HCT116 (cell line): Measurements from ENCODE around the gene THBS3. TPM values are rescaled to one million over a fixed set of nuclear protein-coding genes. Genes with fewer than 3 reads are reported as not detected.
"Not testable (repeated sequence)": the region's sequence is repeated elsewhere in the genome, so short reads cannot be mapped to it uniquely, and the experiment has no call there.

Experiments
- ATAC-seq: fragments of 200-7000 bp; cut with Tn5 transposase; 2 replicates; pipeline ENCODE4 v1.9.1; 2020; ENCODE audit warnings: mild to moderate bottlenecking, moderate library complexity
- BruUV-seq: library from RNA; stranded (reverse); fragments of 400-500 nt; replicated peaks from 2 replicates; lab custom pipeline; 2021; lab: Mats Ljungman, UMichigan
- CTCF ChIA-PET: fragments of 300-600 bp; sonication (Branson Sonifier 250); formaldehyde crosslinking; loops from one replicate; lab custom pipeline; 2021; ENCODE audit warnings: antibody characterized with exemption; lab: Charles Lee
- POLR2A ChIA-PET: fragments of 300-600, 350-600 bp; sonication (Branson Sonifier 250); formaldehyde crosslinking; loops from one replicate; lab custom pipeline; 2021; ENCODE audit warnings: antibody characterized with exemption; lab: Charles Lee
- RAD21 ChIA-PET, 2 experiments: fragments of 300-600 bp; sonication (Branson Sonifier 250); formaldehyde crosslinking; loops; one replicate each; lab custom pipeline; 2023; ENCODE audit warnings: low total read pairs in 2 of 2; ENCODE audit not compliant: uncharacterized antibody in 2 of 2, unreplicated experiment in 2 of 2, low non-redundant PET in 1 of 2; lab: Charles Lee
- DNase-seq: peaks from one replicate; pipeline ENCODE4 v3.0.0-alpha.2; 2010; ENCODE audit warnings: low read depth, low spot score
- H2AFZ ChIP-seq: fragments of 200-600 bp; shearing (Covaris generic), sonication (generic); 2 replicates; pipeline ENCODE4 v1.6.1; 2017; ENCODE audit warnings: low read depth, mixed run types, mixed read lengths, antibody characterized with exemption, low read length; ENCODE audit not compliant: poor library complexity, severe bottlenecking
- H3K27ac ChIP-seq: 2 replicates; pipeline ENCODE4 v1.5.1; 2012; ENCODE audit warnings: low read depth, low read length
- H3K27me3 ChIP-seq: fragments of 200-600 bp; sonication (generic); 2 replicates; pipeline ENCODE4 v1.6.1; 2016; ENCODE audit warnings: mixed run types, low read length, mixed read lengths; ENCODE audit not compliant: insufficient read depth
- H3K36me3 ChIP-seq, 2 experiments: fragments of 200-500 bp in 1 of 2; fragments of 200-600 bp in 1 of 2; sonication (Bioruptor generic) in 1 of 2; sonication (generic) in 1 of 2; 2 replicates each; pipeline versions ENCODE4 v1.5.1 to v1.6.1; 2014 to 2016; ENCODE audit warnings: low read length in 2 of 2, inconsistent platforms in 1 of 2, mixed read lengths in 1 of 2, mixed run types in 1 of 2; ENCODE audit not compliant: insufficient read depth in 2 of 2, control insufficient read depth in 1 of 2
- H3K4me1 ChIP-seq, 2 experiments: fragments of 200-600 bp in 1 of 2; sonication (generic) in 1 of 2; 2 replicates each; pipeline versions ENCODE4 v1.5.1 to v1.6.1; 2012 to 2017; ENCODE audit warnings: low read length in 2 of 2, inconsistent platforms in 1 of 2, mild to moderate bottlenecking in 1 of 2, mixed read lengths in 1 of 2, mixed run types in 1 of 2, moderate library complexity in 1 of 2; ENCODE audit not compliant: insufficient read depth in 2 of 2, control insufficient read depth in 1 of 2
- H3K4me2 ChIP-seq: fragments of 200-600 bp; sonication (generic); 2 replicates; pipeline ENCODE4 v1.6.1; 2017; ENCODE audit warnings: mixed run types, low read length, mixed read lengths
- H3K4me3 ChIP-seq, 2 experiments: fragments of 200-600 bp in 1 of 2; sonication (generic) in 1 of 2; replicated peaks in 1 of 2; 2 replicates each; pipeline ENCODE4 v1.5.1; 2011 to 2016; ENCODE audit warnings: low read length in 2 of 2, control low read depth in 1 of 2, low read depth in 1 of 2, mild to moderate bottlenecking in 1 of 2, mixed read lengths in 1 of 2, mixed run types in 1 of 2
- H3K79me2 ChIP-seq: fragments of 200-600 bp; sonication (generic); 2 replicates; pipeline ENCODE4 v1.6.1; 2017; ENCODE audit warnings: mild to moderate bottlenecking, mixed run types, low read length, moderate library complexity, mixed read lengths; ENCODE audit not compliant: insufficient read depth
- H3K9ac ChIP-seq: fragments of 200-600 bp; sonication (generic); 2 replicates; pipeline ENCODE4 v1.6.1; 2016; ENCODE audit warnings: low read length, mixed read lengths
- H3K9me2 ChIP-seq: fragments of 200-600 bp; sonication (generic), shearing (Covaris generic); 2 replicates; pipeline ENCODE4 v1.6.1; 2017; ENCODE audit warnings: mixed run types, mild to moderate bottlenecking, moderate library complexity; ENCODE audit not compliant: insufficient read depth
- H3K9me3 ChIP-seq, 2 experiments: fragments of 200-500 bp in 1 of 2; fragments of 200-600 bp in 1 of 2; sonication (Bioruptor generic) in 1 of 2; sonication (generic) in 1 of 2; 2 replicates each; pipeline ENCODE4 v1.6.1; 2014 to 2017; ENCODE audit warnings: low read length in 2 of 2, mixed read lengths in 2 of 2, inconsistent platforms in 1 of 2, low read depth in 1 of 2, mild to moderate bottlenecking in 1 of 2, mixed run types in 1 of 2, moderate library complexity in 1 of 2; ENCODE audit not compliant: control insufficient read depth in 1 of 2, insufficient read depth in 1 of 2
- H4K20me1 ChIP-seq: fragments of 200-600 bp; sonication (generic), shearing (Covaris generic); 2 replicates; pipeline ENCODE4 v1.6.1; 2017; ENCODE audit warnings: mixed run types, mild to moderate bottlenecking, moderate library complexity; ENCODE audit not compliant: insufficient read depth
- CTCF ChIP-seq, 3 experiments: fragments of 200-600 bp in 1 of 3; sonication (generic) in 1 of 3; IDR thresholded peaks in 2 of 3; conservative IDR thresholded peaks in 1 of 3; 2 replicates each; pipeline ENCODE4 v1.5.1; 2012 to 2017; ENCODE audit warnings: low read depth in 2 of 3, low read length in 2 of 3, antibody characterized with exemption in 1 of 3, borderline replicate concordance in 1 of 3, control low read depth in 1 of 3, mild to moderate bottlenecking in 1 of 3, mixed read lengths in 1 of 3, mixed run types in 1 of 3, moderate library complexity in 1 of 3; ENCODE audit not compliant: insufficient read depth in 1 of 3
- EZH2 ChIP-seq: fragments of 200-600 bp; sonication (generic); IDR thresholded peaks from 2 replicates; pipeline ENCODE4 v1.6.1; 2017; ENCODE audit warnings: antibody characterized with exemption, mixed run types
- POLR2A ChIP-seq: IDR thresholded peaks from 2 replicates; pipeline ENCODE4 v1.7.0; 2011; ENCODE audit warnings: borderline replicate concordance; ENCODE audit not compliant: insufficient read depth, insufficient read length; ENCODE audit errors: extremely low read depth
- RAD21 ChIP-seq: IDR thresholded peaks from 2 replicates; pipeline ENCODE4 v1.6.1; 2012; ENCODE audit warnings: low read depth, mild to moderate bottlenecking
- SIN3A ChIP-seq: IDR thresholded peaks from 2 replicates; pipeline ENCODE4 v1.6.1; 2012; ENCODE audit warnings: low read depth
- SP1 ChIP-seq: IDR thresholded peaks from 2 replicates; pipeline ENCODE4 v1.6.1; 2012; ENCODE audit warnings: low read depth
- ZFX ChIP-seq: fragments of 450-650 bp; IDR thresholded peaks from 2 replicates; pipeline ENCODE4 v1.6.1; 2017
- intact Hi-C: fragments of 100-400 bp; cut with micrococcal nuclease; formaldehyde crosslinking; loops from 2 replicates; pipeline ENCODE4 v1.10.0; 2022
- total RNA-seq: library from RNA; stranded (reverse); gene quantifications from one replicate; pipeline ENCODE4 v1.2.1, GENCODE V29; 2021; ENCODE audit not compliant: unreplicated experiment

The THBS3 gene
- total RNA-seq, 1 experiment from 2014 or later = 15.9 TPM

GRCh38 chr1:155231302-155231701 lies 23.6 kb upstream of the THBS3 start:
- CTCF ChIA-PET, BruUV-seq, H4K20me1 ChIP-seq, H2AFZ ChIP-seq, H3K9me3 ChIP-seq, H3K36me3 ChIP-seq, H3K27ac ChIP-seq, POLR2A ChIA-PET, H3K9me2 ChIP-seq, RAD21 ChIA-PET, H3K4me3 ChIP-seq, ATAC-seq: not testable (repeated sequence)
- H3K4me1 ChIP-seq = peaks cover 8 to 17% of the 10 kb centered on the region in 2 experiments
- TF ChIP-seq ZFX = 0 out of 2 replicates have a peak, but pooled peaks have one; percentile 13
- TF ChIP-seq, all 23 proteins: peak for 1; not testable (repeated sequence) for 22
- intact Hi-C loops, DNase-seq, H3K27me3 ChIP-seq, H3K9ac ChIP-seq, H3K79me2 ChIP-seq, H3K4me2 ChIP-seq: not testable (repeated sequence)

- H3K27ac ChIP-seq = peak overlapping the region; percentile 62
- peaks cover 11% of the 10 kb centered on the region for H3K79me2 ChIP-seq
- RAD21 ChIA-PET = no interaction called here
- no peak for DNase-seq
- CTCF ChIA-PET = interaction anchor here (1.3 kb wide), 1 partner anchor 24 kb away, joined by 3 read pairs; no protein-coding TSS in a partner anchor
- no peaks in the 10 kb centered on the region for H3K27me3 ChIP-seq
- no peaks in the 10 kb centered on the region for H3K9me2 ChIP-seq
- TSS peak; percentile 93 for BruUV-seq
- peak overlapping the region; percentile 88 for H3K4me2 ChIP-seq
- H2AFZ ChIP-seq = no peak overlapping the region
- peaks cover 17 to 43% of the 10 kb centered on the region in 2 experiments for H3K4me1 ChIP-seq
- no peak for ATAC-seq
- H3K4me3 ChIP-seq = peak overlapping the region; percentile 29 to 69
- POLR2A ChIA-PET = interaction anchor here (1.9 kb wide), 1 partner anchor 16 kb away, joined by 7 read pairs; no protein-coding TSS in a partner anchor
- H3K9me3 ChIP-seq = no peaks in the 10 kb centered on the region
- H4K20me1 ChIP-seq = no peaks in the 10 kb centered on the region
- TF ChIP-seq EZH2 (no peak), CTCF (IDR thresholded peaks at IDR 0.05 in 2 of 3, conservative IDR thresholded peaks at IDR 0.05 in 1 of 3; ENCODE audit: borderline replicate concordance in 1 of 3, insufficient read depth in 1 of 3, low read depth in 2 of 3, low read length in 2 of 3) (no peak), RAD21 (no peak), POLR2A (no peak), SP1 (no peak), SIN3A (no peak)
- TF ChIP-seq, all 23 proteins: peak for 0
- intact Hi-C loops = no loop called here
- Histone ChIP-seq H3K36me3 (no peaks in the 10 kb centered on the region), H3K9ac (peak overlapping the region; percentile 78)
These were observed 20.4 kb upstream of the THBS3 start for GRCh38 chr1:155228096-155228427.
